MM.1S (cell line): ENCODE measurements around the gene LRRC56.

Experiments used
- DNase-seq: peaks from one replicate; pipeline ENCODE4 v3.0.0-alpha.2; 2015
- H2AFZ ChIP-seq: fragments of 300-600 bp; sonication (generic); 2 replicates; pipeline ENCODE4 v1.6.0; 2016; ENCODE audit warnings: antibody characterized with exemption, low read length
- H3F3A ChIP-seq: fragments of 300-600 bp; sonication (generic); 2 replicates; pipeline ENCODE4 v1.6.1; 2016; ENCODE audit warnings: mild to moderate bottlenecking, antibody characterized with exemption, low read length, moderate library complexity, mixed read lengths; ENCODE audit not compliant: insufficient read depth
- H3K27ac ChIP-seq: fragments of 300-600 bp; sonication (generic); 2 replicates; pipeline ENCODE4 v1.5.1; 2016; ENCODE audit warnings: mild to moderate bottlenecking, low read length
- H3K27me3 ChIP-seq: fragments of 300-600 bp; sonication (generic); replicated peaks from 2 replicates; pipeline ENCODE4 v1.6.0; 2016; ENCODE audit warnings: low read length; ENCODE audit not compliant: insufficient read depth
- H3K36me3 ChIP-seq: fragments of 300-600 bp; sonication (generic); replicated peaks from 2 replicates; pipeline ENCODE4 v1.6.1; 2016; ENCODE audit warnings: mild to moderate bottlenecking, low read length, mixed read lengths; ENCODE audit not compliant: insufficient read depth
- H3K4me1 ChIP-seq: fragments of 300-600 bp; sonication (generic); 2 replicates; pipeline ENCODE4 v1.6.1; 2016; ENCODE audit warnings: low read length, mixed read lengths
- H3K4me2 ChIP-seq: fragments of 300-600 bp; sonication (generic); 2 replicates; pipeline ENCODE4 v1.6.0; 2016; ENCODE audit warnings: low read depth, low read length
- H3K4me3 ChIP-seq: fragments of 300-600 bp; sonication (generic); 2 replicates; pipeline ENCODE4 v1.5.1; 2016; ENCODE audit warnings: low read length, mixed read lengths
- H3K79me2 ChIP-seq: fragments of 300-600 bp; sonication (generic); 2 replicates; pipeline ENCODE4 v1.6.1; 2016; ENCODE audit warnings: mixed run types, low read length, mixed read lengths
- H3K9ac ChIP-seq: fragments of 300-600 bp; sonication (generic); 2 replicates; pipeline ENCODE4 v1.6.1; 2016; ENCODE audit warnings: low read length, mixed read lengths
- H3K9me2 ChIP-seq: fragments of 300-600 bp; sonication (generic); replicated peaks from 2 replicates; pipeline ENCODE4 v1.6.1; 2016; ENCODE audit warnings: mild to moderate bottlenecking, low read length, mixed read lengths; ENCODE audit not compliant: insufficient read depth
- H3K9me3 ChIP-seq: fragments of 300-600 bp; sonication (generic); replicated peaks from 2 replicates; pipeline ENCODE4 v1.6.1; 2016; ENCODE audit warnings: mild to moderate bottlenecking, low read length, mixed read lengths; ENCODE audit not compliant: insufficient read depth
- H4K20me1 ChIP-seq: fragments of 300-600 bp; sonication (generic); 2 replicates; pipeline ENCODE4 v1.6.1; 2016; ENCODE audit warnings: mild to moderate bottlenecking, low read length, moderate library complexity, mixed read lengths; ENCODE audit not compliant: insufficient read depth
- CTCF ChIP-seq: fragments of 300-600 bp; sonication (generic); IDR thresholded peaks from 2 replicates; pipeline ENCODE4 v1.5.1; 2016; ENCODE audit warnings: antibody characterized with exemption, low read length, mixed read lengths
- EZH2 ChIP-seq: fragments of 300-600 bp; sonication (generic); optimal IDR thresholded peaks from 2 replicates; pipeline ENCODE3; 2017; ENCODE audit warnings: low read depth, mild to moderate bottlenecking, antibody characterized with exemption, low read length, mixed read lengths
- EZH2phosphoT487 ChIP-seq: fragments of 300-600 bp; sonication (generic); IDR thresholded peaks from 2 replicates; pipeline ENCODE4 v1.6.1; 2018; ENCODE audit warnings: antibody characterized with exemption, low read length

The LRRC56 gene

GRCh38 chr11:555227-555779, 18.0 kb downstream of the LRRC56 start:
- no peaks in the 10 kb centered on the region for H3K36me3 ChIP-seq
- no peak for DNase-seq
- H3K4me2 ChIP-seq = peak overlapping the region; percentile 87
- no peaks in the 10 kb centered on the region for H3K79me2 ChIP-seq
- TF ChIP-seq EZH2 = no peak
- no peak for TF ChIP-seq EZH2phosphoT487
- TF ChIP-seq CTCF = no peak
- no peak overlapping the region for H3K27ac ChIP-seq
- peaks cover 6% of the 10 kb centered on the region for H3K4me1 ChIP-seq
- no peaks in the 10 kb centered on the region for H3F3A ChIP-seq
- peak overlapping the region; percentile 57 for H3K4me3 ChIP-seq
- peaks cover 28% of the 10 kb centered on the region for H3K27me3 ChIP-seq
- peak overlapping the region; percentile 78; the same call in 1 of the 2 replicates for H2AFZ ChIP-seq
- H4K20me1 ChIP-seq = no peaks in the 10 kb centered on the region
- no peak overlapping the region for H3K9ac ChIP-seq
- no peaks in the 10 kb centered on the region for H3K9me2 ChIP-seq
- H3K9me3 ChIP-seq = no peaks in the 10 kb centered on the region

- H3K27me3 ChIP-seq = peaks cover 28% of the 10 kb centered on the region
- H3F3A ChIP-seq = no peaks in the 10 kb centered on the region
- no peak for DNase-seq
- no peaks in the 10 kb centered on the region for H3K9me2 ChIP-seq
- peaks cover 6% of the 10 kb centered on the region for H3K4me1 ChIP-seq
- H3K9ac ChIP-seq = no peak overlapping the region
- H3K4me2 ChIP-seq = no peak overlapping the region
- H2AFZ ChIP-seq = no peak overlapping the region
- H3K79me2 ChIP-seq = no peaks in the 10 kb centered on the region
- no peaks in the 10 kb centered on the region for H3K36me3 ChIP-seq
- no peak overlapping the region for H3K4me3 ChIP-seq
- no peaks in the 10 kb centered on the region for H4K20me1 ChIP-seq
- H3K27ac ChIP-seq = no peak overlapping the region
- TF ChIP-seq CTCF = no peak
- no peak for TF ChIP-seq EZH2phosphoT487
- no peak for TF ChIP-seq EZH2
- H3K9me3 ChIP-seq = no peaks in the 10 kb centered on the region
These were observed 18.7 kb downstream of the LRRC56 start for GRCh38 chr11:555780-556661.

GRCh38 chr11:556662-557256, 19.4 kb downstream of the LRRC56 start:
- peaks cover 28% of the 10 kb centered on the region for H3K27me3 ChIP-seq
- H3K36me3 ChIP-seq = no peaks in the 10 kb centered on the region
- no peak for DNase-seq
- H3K9ac ChIP-seq = no peak overlapping the region
- H4K20me1 ChIP-seq = no peaks in the 10 kb centered on the region
- H3K4me3 ChIP-seq = no peak overlapping the region
- H3K9me2 ChIP-seq = no peaks in the 10 kb centered on the region
- H3K9me3 ChIP-seq = no peaks in the 10 kb centered on the region
- no peak overlapping the region for H3K4me2 ChIP-seq
- H3K79me2 ChIP-seq = peaks cover 7% of the 10 kb centered on the region
- H3F3A ChIP-seq = no peaks in the 10 kb centered on the region
- TF ChIP-seq EZH2 = no peak
- no peak for TF ChIP-seq EZH2phosphoT487
- TF ChIP-seq CTCF = no peak
- no peak overlapping the region for H3K27ac ChIP-seq
- peaks cover 6% of the 10 kb centered on the region for H3K4me1 ChIP-seq
- H2AFZ ChIP-seq = no peak overlapping the region
